ENCODE measurements around the gene GANC. TPM values are rescaled to one million over a fixed set of nuclear protein-coding genes. Genes with fewer than 3 reads are reported as not detected.

GANC gene
- total RNA-seq, 1 experiment from 2014 or later: 13.3 TPM

- in situ Hi-C loops (cut with HindIII; ENCODE audit: low pct_unique_long_range_greater_than_20kb, low sequenced_read_pairs): no loop called here
- no peak for DNase-seq (ENCODE audit: low read depth)
Measured at GRCh38 chr15:42395838-42396237, 122.8 kb downstream of the GANC start.

GRCh38 chr15:42401544-42402454 lies 128.8 kb downstream of the GANC start:
- DNase-seq (ENCODE audit: low read depth): no peak
- in situ Hi-C loops (cut with HindIII; ENCODE audit: low pct_unique_long_range_greater_than_20kb, low sequenced_read_pairs): no loop called here

GRCh38 chr15:42402455-42403205 lies 129.6 kb downstream of the GANC start:
- DNase-seq (ENCODE audit: low read depth): no peak
- in situ Hi-C loops (cut with HindIII; ENCODE audit: low pct_unique_long_range_greater_than_20kb, low sequenced_read_pairs): no loop called here

- no peak for DNase-seq (ENCODE audit: low read depth)
- in situ Hi-C loops (cut with HindIII; ENCODE audit: low pct_unique_long_range_greater_than_20kb, low sequenced_read_pairs): no loop called here
Measured at GRCh38 chr15:42403389-42403788, 130.4 kb downstream of the GANC start.

- DNase-seq (ENCODE audit: low read depth): no peak
- in situ Hi-C loops (cut with HindIII; ENCODE audit: low pct_unique_long_range_greater_than_20kb, low sequenced_read_pairs): no loop called here
Measured at GRCh38 chr15:42404461-42405235, 131.6 kb downstream of the GANC start.

- in situ Hi-C loops (cut with HindIII; ENCODE audit: low pct_unique_long_range_greater_than_20kb, low sequenced_read_pairs): no loop called here
- no peak for DNase-seq (ENCODE audit: low read depth)
Measured at GRCh38 chr15:42405863-42406482, 133.0 kb downstream of the GANC start.

Other genes starting within 250 kb of the GANC start
- not detected in 2 replicates for gene PLA2G4D, start 178.6 kb upstream of the GANC start, total RNA-seq (2014; rRNA removed; shearing (Covaris generic); ENCODE audit: low replicate concordance)
- 0.07 TPM in 1 of 2 replicates, not detected in the other for gene PLA2G4F, start 116.6 kb upstream of the GANC start, total RNA-seq (2014; rRNA removed; shearing (Covaris generic); ENCODE audit: low replicate concordance)
- gene VPS39, start 64.9 kb upstream of the GANC start, total RNA-seq (2014; rRNA removed; shearing (Covaris generic); ENCODE audit: low replicate concordance): 15.9 and 26.2 TPM in 2 replicates
- gene TMEM87A, start 232 bp downstream of the GANC start, total RNA-seq (2014; rRNA removed; shearing (Covaris generic); ENCODE audit: low replicate concordance): 44.0 and 55.7 TPM in 2 replicates
- 0.17 TPM in 1 of 2 replicates, not detected in the other for gene CAPN3, start 86.3 kb downstream of the GANC start, total RNA-seq (2014; rRNA removed; shearing (Covaris generic); ENCODE audit: low replicate concordance)
- 7.8 and 27.4 TPM in 2 replicates for gene ZNF106, start 217.9 kb downstream of the GANC start, total RNA-seq (2014; rRNA removed; shearing (Covaris generic); ENCODE audit: low replicate concordance)
- gene SNAP23, start 222.4 kb downstream of the GANC start, total RNA-seq (2014; rRNA removed; shearing (Covaris generic); ENCODE audit: low replicate concordance): 39.7 and 48.0 TPM in 2 replicates